Bronchial epithelial cell (primary cell): Measurements from ENCODE around the gene PLA2G1B. TPM values are rescaled to one million over a fixed set of nuclear protein-coding genes. Genes with fewer than 3 reads are reported as not detected.

Source experiments
- DNase-seq: peaks from one replicate; pipeline ENCODE4 v3.0.0-alpha.2; 2010; ENCODE audit warnings: low read depth
- FAIRE-seq: peaks from 2 replicates; lab custom pipeline; 2011; peaks lifted over from hg19 to GRCh38; lab: Jason Lieb, UNC
- H3K27me3 ChIP-seq: 2 replicates; pipeline ENCODE4 v1.5.1; 2011; ENCODE audit warnings: low read length; ENCODE audit not compliant: control insufficient read depth, insufficient read depth
- H3K36me3 ChIP-seq: 2 replicates; pipeline ENCODE4 v1.5.1; 2011; ENCODE audit warnings: low read length; ENCODE audit not compliant: control insufficient read depth, insufficient read depth
- H3K4me3 ChIP-seq: 2 replicates; pipeline ENCODE4 v1.5.1; 2011; ENCODE audit warnings: mild to moderate bottlenecking, low read depth, low read length, control low read depth
- total RNA-seq: library from RNA; depleted of rRNA; stranded (reverse); fragments of >200 nt; gene quantifications from 2 replicates; pipeline ENCODE4 v1.2.1, GENCODE V29; 2014
- TF ChIP-seq, protein P1 (sequence below): IDR thresholded peaks from 2 replicates; pipeline ENCODE4 v1.5.1; 2011; ENCODE audit warnings: mild to moderate bottlenecking, moderate library complexity, low read length, control low read depth, inconsistent platforms; ENCODE audit not compliant: insufficient read depth, severe bottlenecking

PLA2G1B gene
- total RNA-seq = not detected in 2 replicates

- peaks cover 4% of the 10 kb centered on the region for H3K27me3 ChIP-seq
- TF ChIP-seq, protein P1, sequence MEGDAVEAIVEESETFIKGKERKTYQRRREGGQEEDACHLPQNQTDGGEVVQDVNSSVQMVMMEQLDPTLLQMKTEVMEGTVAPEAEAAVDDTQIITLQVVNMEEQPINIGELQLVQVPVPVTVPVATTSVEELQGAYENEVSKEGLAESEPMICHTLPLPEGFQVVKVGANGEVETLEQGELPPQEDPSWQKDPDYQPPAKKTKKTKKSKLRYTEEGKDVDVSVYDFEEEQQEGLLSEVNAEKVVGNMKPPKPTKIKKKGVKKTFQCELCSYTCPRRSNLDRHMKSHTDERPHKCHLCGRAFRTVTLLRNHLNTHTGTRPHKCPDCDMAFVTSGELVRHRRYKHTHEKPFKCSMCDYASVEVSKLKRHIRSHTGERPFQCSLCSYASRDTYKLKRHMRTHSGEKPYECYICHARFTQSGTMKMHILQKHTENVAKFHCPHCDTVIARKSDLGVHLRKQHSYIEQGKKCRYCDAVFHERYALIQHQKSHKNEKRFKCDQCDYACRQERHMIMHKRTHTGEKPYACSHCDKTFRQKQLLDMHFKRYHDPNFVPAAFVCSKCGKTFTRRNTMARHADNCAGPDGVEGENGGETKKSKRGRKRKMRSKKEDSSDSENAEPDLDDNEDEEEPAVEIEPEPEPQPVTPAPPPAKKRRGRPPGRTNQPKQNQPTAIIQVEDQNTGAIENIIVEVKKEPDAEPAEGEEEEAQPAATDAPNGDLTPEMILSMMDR = no peak
- DNase-seq (no peak), FAIRE-seq (no peak)
- no peaks in the 10 kb centered on the region for H3K36me3 ChIP-seq
- H3K4me3 ChIP-seq = no peak within 1 kb of the TSS
Observed at GRCh38 chr12:120327593-120327992, at the start of gene PLA2G1B. Gene PLA2G1B (minus strand): TSS chr12:120327779. CDS start chr12:120327753, 26 bp downstream.

- FAIRE-seq (no peak), DNase-seq (no peak)
- TF ChIP-seq, protein P1 = no peak
- Histone ChIP-seq H3K27me3 (peaks cover 5% of the 10 kb centered on the region), H3K36me3 (no peaks in the 10 kb centered on the region), H3K4me3 (no peak overlapping the region)
Observed at GRCh38 chr12:120376934-120377572, 49.5 kb upstream of the PLA2G1B start.

- Histone ChIP-seq H3K27me3 (peaks cover 7% of the 10 kb centered on the region), H3K4me3 (no peak overlapping the region), H3K36me3 (no peaks in the 10 kb centered on the region)
- DNase-seq = peak; percentile 34
- FAIRE-seq = no peak
- TF ChIP-seq, protein P1 = no peak
Observed at GRCh38 chr12:120376416-120376815, 48.8 kb upstream of the PLA2G1B start.

GRCh38 chr12:120376009-120376408, 48.4 kb upstream of the PLA2G1B start:
- Histone ChIP-seq H3K27me3 (peaks cover 11% of the 10 kb centered on the region), H3K36me3 (no peaks in the 10 kb centered on the region), H3K4me3 (no peak overlapping the region)
- DNase-seq (peak; percentile 15), FAIRE-seq (no peak)
- TF ChIP-seq, protein P1 = no peak

DNA sequence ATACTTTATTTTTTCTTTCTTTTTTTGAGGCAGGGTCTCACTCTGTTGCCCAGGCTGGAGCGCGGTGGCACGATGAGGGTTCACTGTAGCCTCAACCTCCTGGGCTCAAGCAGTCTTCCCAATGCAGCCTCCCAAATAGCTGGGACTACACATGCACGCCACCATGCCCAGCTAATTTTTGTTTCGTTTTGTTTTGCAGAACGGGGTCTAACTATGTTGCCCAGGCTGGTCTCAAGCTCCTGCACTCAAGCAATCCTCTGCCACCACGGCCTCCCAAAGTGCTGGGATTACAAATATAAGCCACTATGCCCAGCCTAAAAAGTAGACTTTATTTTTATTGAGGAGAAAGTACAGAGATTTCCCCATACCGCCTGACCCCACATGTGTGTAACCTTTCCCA, 46.1 kb upstream of the PLA2G1B start:
- TF ChIP-seq, protein P1 = no peak
- peaks cover 28% of the 10 kb centered on the region for H3K27me3 ChIP-seq
- DNase-seq = no peak
- H3K4me3 ChIP-seq = no peak overlapping the region
- FAIRE-seq = no peak
- H3K36me3 ChIP-seq = no peaks in the 10 kb centered on the region
